ENCODE results near the gene EIF4EBP2.

Gene EIF4EBP2

GRCh38 chr10:70374775-70375614 is 28.9 kb upstream of the EIF4EBP2 start:
- no peak for DNase-seq (ENCODE audit: low read depth, low spot score)
- ChIA-PET POLR2A (interaction anchor here (0.7 to 1.4 kb wide), 2 partner anchors 29 to 174 kb away, joined by 3 to 5 read pairs; partner anchors contain the start of gene EIF4EBP2), CTCF (interaction anchor here (0.9 to 10.0 kb wide), 5 partner anchors 9 to 229 kb away, joined by 3 to 103 read pairs (median 4); partner anchors contain the start of gene TYSND1)
- TF ChIP-seq CTCF (IDR thresholded peaks at IDR 0.05; ENCODE audit: insufficient read depth, low read length, missing control alignments): no peak
- no peak overlapping the region for H3K4me3 ChIP-seq (ENCODE audit: low read depth, low read length)

GRCh38 chr10:70376436-70377378 is 27.2 kb upstream of the EIF4EBP2 start:
- no peak for DNase-seq (ENCODE audit: low read depth, low spot score)
- CTCF ChIA-PET: interaction anchor here (1.3 to 10.0 kb wide), 4 partner anchors 11 to 260 kb away, joined by 3 to 103 read pairs (median 12); partner anchors contain the start of gene PPA1

GRCh38 chr10:70378122-70378521 is 25.8 kb upstream of the EIF4EBP2 start:
- POLR2A ChIA-PET: interaction anchor here (0.7 to 1.2 kb wide), 3 partner anchors 26 to 241 kb away, joined by 3 to 4 read pairs (median 3); partner anchors contain the start of gene EIF4EBP2

More at GRCh38 chr10:70376436-70377378, 27.2 kb upstream of the EIF4EBP2 start:
- no peak overlapping the region for H3K4me3 ChIP-seq (ENCODE audit: low read depth, low read length)
- POLR2A ChIA-PET: interaction anchor here (1.4 kb wide), 1 partner anchor 27 kb away, joined by 3 read pairs; the partner anchor contains the start of gene EIF4EBP2
- no peak for TF ChIP-seq CTCF (IDR thresholded peaks at IDR 0.05; ENCODE audit: insufficient read depth, low read length, missing control alignments)

GRCh38 chr10:70379581-70380176 is 24.3 kb upstream of the EIF4EBP2 start:
- ChIA-PET CTCF (interaction anchor here (0.7 to 10.0 kb wide), 5 partner anchors 14 to 161 kb away, joined by 3 to 103 read pairs (median 4); partner anchors contain the start of gene EIF4EBP2), POLR2A (no interaction called here)
- TF ChIP-seq CTCF (IDR thresholded peaks at IDR 0.05; ENCODE audit: insufficient read depth, low read length, missing control alignments): peak; percentile 30
- DNase-seq (ENCODE audit: low read depth, low spot score): no peak
- H3K4me3 ChIP-seq (ENCODE audit: low read depth, low read length): no peak overlapping the region

More at GRCh38 chr10:70378122-70378521, 25.8 kb upstream of the EIF4EBP2 start:
- TF ChIP-seq CTCF (IDR thresholded peaks at IDR 0.05; ENCODE audit: insufficient read depth, low read length, missing control alignments): no peak
- CTCF ChIA-PET: interaction anchor here (0.9 to 10.0 kb wide), 5 partner anchors 12 to 232 kb away, joined by 3 to 103 read pairs (median 5); partner anchors contain the start of gene TYSND1
- no peak overlapping the region for H3K4me3 ChIP-seq (ENCODE audit: low read depth, low read length)
- DNase-seq (ENCODE audit: low read depth, low spot score): peak; percentile 83

GRCh38 chr10:70380350-70381135 is 23.4 kb upstream of the EIF4EBP2 start:
- H3K4me3 ChIP-seq (ENCODE audit: low read depth, low read length): no peak overlapping the region
- DNase-seq (ENCODE audit: low read depth, low spot score): no peak
- no peak for TF ChIP-seq CTCF (IDR thresholded peaks at IDR 0.05; ENCODE audit: insufficient read depth, low read length, missing control alignments)
- POLR2A ChIA-PET: no interaction called here
- CTCF ChIA-PET: interaction anchor here (1.1 to 10.0 kb wide), 4 partner anchors 9 to 160 kb away, joined by 3 to 103 read pairs (median 4); no protein-coding TSS in a partner anchor

Measured in AG04449 (cell line).